Osteoblast (primary cell): ENCODE measurements around the gene MAT2B. TPM values are rescaled to one million over a fixed set of nuclear protein-coding genes. Genes with fewer than 3 reads are reported as not detected.

Source experiments
- DNase-seq: peaks from one replicate; pipeline ENCODE4 v3.0.0; 2011; ENCODE audit warnings: low spot score, mixed read lengths; ENCODE audit not compliant: insufficient read length; ENCODE audit errors: missing footprints
- H2AFZ ChIP-seq: 2 replicates; pipeline ENCODE4 v1.6.0; 2011; ENCODE audit warnings: mild to moderate bottlenecking, low read length
- H3K27ac ChIP-seq: 2 replicates; pipeline ENCODE4 v1.5.1; 2011; ENCODE audit warnings: mild to moderate bottlenecking, low read depth, low read length, moderate library complexity
- H3K27me3 ChIP-seq: 2 replicates; pipeline ENCODE4 v1.6.0; 2012; ENCODE audit warnings: mild to moderate bottlenecking, control low read depth, inconsistent platforms, low read length, moderate library complexity; ENCODE audit not compliant: insufficient read depth
- H3K36me3 ChIP-seq: 2 replicates; pipeline ENCODE4 v1.5.1; 2011; ENCODE audit warnings: mild to moderate bottlenecking, low read length, control low read depth, moderate library complexity; ENCODE audit not compliant: insufficient read depth
- H3K4me1 ChIP-seq: 2 replicates; pipeline ENCODE4 v1.5.1; 2011; ENCODE audit warnings: mild to moderate bottlenecking, low read length, control low read depth, moderate library complexity; ENCODE audit not compliant: insufficient read depth
- H3K4me2 ChIP-seq: 2 replicates; pipeline ENCODE4 v1.6.0; 2011; ENCODE audit warnings: mild to moderate bottlenecking, low read length; ENCODE audit not compliant: insufficient read depth
- H3K4me3 ChIP-seq: fragments of 200-600 bp; sonication (generic); 3 replicates; pipeline ENCODE4 v1.5.1; 2012; ENCODE audit warnings: mild to moderate bottlenecking, low read length, inconsistent platforms; ENCODE audit not compliant: insufficient read depth
- H3K79me2 ChIP-seq: 2 replicates; pipeline ENCODE4 v1.6.0; 2012; ENCODE audit warnings: mild to moderate bottlenecking, low read length, control low read depth, inconsistent platforms; ENCODE audit not compliant: insufficient read depth
- H3K9me3 ChIP-seq: 2 replicates; pipeline ENCODE4 v1.5.1; 2011; ENCODE audit warnings: low read depth, low read length, control low read depth
- H4K20me1 ChIP-seq: 2 replicates; pipeline ENCODE4 v1.6.0; 2012; ENCODE audit warnings: mild to moderate bottlenecking, low read length, control low read depth; ENCODE audit not compliant: insufficient read depth
- CTCF ChIP-seq: IDR thresholded peaks from 2 replicates; pipeline ENCODE4 v1.5.1; 2011; ENCODE audit warnings: mild to moderate bottlenecking, low read depth, low read length, moderate library complexity; ENCODE audit errors: extremely low read depth
- total RNA-seq: library from RNA; depleted of rRNA; stranded (reverse); fragments of >200 nt; gene quantifications from 2 replicates; pipeline ENCODE4 v1.2.3, GENCODE V29; 2012

Gene MAT2B
- total RNA-seq, 1 donor: 46.7 TPM

GRCh38 chr5:163478982-163479271 is 26.5 kb upstream of the MAT2B start:
- Histone ChIP-seq H3K36me3 (peaks cover 9% of the 10 kb centered on the region), H3K4me1 (peaks cover 12% of the 10 kb centered on the region), H3K9me3 (no peaks in the 10 kb centered on the region), H3K4me3 (no peak overlapping the region), H2AFZ (no peak overlapping the region), H3K27ac (peak overlapping the region; percentile 44), H3K4me2 (peak overlapping the region; percentile 5), H3K79me2 (no peaks in the 10 kb centered on the region), H4K20me1 (no peaks in the 10 kb centered on the region), H3K27me3 (no peaks in the 10 kb centered on the region)
- no peak for TF ChIP-seq CTCF
- DNase-seq: no peak

DNA sequence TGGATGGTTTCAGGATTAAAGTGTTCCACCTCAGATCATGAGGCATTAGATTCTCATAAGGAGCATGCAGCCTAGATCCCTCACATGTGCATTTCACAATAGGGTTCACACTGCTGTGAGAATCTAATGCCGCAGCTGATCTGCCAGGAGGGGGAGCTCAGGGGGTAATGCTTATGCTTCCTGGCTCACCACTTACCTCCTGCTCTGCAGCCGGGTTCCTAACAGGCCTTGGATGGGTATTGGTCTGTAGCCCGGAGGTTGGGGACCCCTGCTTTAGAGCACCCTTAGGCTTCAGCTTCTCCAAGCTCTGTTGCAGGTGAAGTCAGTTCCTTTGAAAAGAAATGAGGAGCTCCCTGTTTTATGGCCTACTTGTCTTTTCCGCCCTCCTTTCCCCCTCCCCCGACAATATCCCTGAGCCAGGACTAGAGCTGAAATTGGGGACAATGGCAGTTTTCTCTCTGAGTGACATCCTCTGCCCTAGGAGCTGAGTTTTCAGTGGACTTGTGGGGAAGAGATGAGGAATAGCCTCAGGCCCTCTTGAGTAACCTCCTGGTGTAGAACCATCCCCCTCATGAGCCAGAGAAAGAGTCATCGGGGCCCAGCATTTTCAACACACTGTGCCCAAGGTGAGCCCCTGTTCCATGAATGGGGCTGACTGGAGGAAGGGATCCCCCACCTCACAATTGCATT is 16.2 kb upstream of the MAT2B start:
- no peaks in the 10 kb centered on the region for H3K9me3 ChIP-seq
- no peaks in the 10 kb centered on the region for H3K4me1 ChIP-seq
- no peaks in the 10 kb centered on the region for H3K27me3 ChIP-seq
- TF ChIP-seq CTCF: peak; percentile 30
- DNase-seq: no peak
- peaks cover 7% of the 10 kb centered on the region for H3K36me3 ChIP-seq
- H3K79me2 ChIP-seq: no peaks in the 10 kb centered on the region
- no peaks in the 10 kb centered on the region for H4K20me1 ChIP-seq
- H3K27ac ChIP-seq: no peak overlapping the region
- no peak overlapping the region for H3K4me2 ChIP-seq
- H2AFZ ChIP-seq: peak overlapping the region; percentile 28
- no peak overlapping the region for H3K4me3 ChIP-seq

DNA sequence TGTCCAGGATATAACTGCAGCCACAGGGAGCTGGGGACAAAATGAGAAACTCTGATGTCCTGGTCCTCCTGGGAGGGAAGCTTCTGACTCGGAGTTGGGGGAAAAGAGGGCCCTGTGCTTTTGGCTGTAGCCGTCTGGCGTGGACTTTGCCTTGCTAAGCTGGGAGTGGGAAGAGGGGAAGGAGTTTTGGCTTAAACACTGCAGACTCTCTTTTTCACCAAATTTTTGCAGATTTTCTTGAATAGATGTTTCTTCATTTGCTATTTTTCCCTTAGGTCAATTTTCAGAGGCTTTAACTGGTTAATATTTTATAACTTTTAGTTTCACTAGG is 15.7 kb upstream of the MAT2B start:
- DNase-seq: no peak
- H2AFZ ChIP-seq: peak overlapping the region; percentile 28
- no peaks in the 10 kb centered on the region for H4K20me1 ChIP-seq
- TF ChIP-seq CTCF: no peak
- H3K9me3 ChIP-seq: no peaks in the 10 kb centered on the region
- no peak overlapping the region for H3K27ac ChIP-seq
- H3K4me2 ChIP-seq: no peak overlapping the region
- H3K27me3 ChIP-seq: no peaks in the 10 kb centered on the region
- no peaks in the 10 kb centered on the region for H3K4me1 ChIP-seq
- H3K36me3 ChIP-seq: peaks cover 7% of the 10 kb centered on the region
- no peaks in the 10 kb centered on the region for H3K79me2 ChIP-seq
- H3K4me3 ChIP-seq: no peak overlapping the region

DNA sequence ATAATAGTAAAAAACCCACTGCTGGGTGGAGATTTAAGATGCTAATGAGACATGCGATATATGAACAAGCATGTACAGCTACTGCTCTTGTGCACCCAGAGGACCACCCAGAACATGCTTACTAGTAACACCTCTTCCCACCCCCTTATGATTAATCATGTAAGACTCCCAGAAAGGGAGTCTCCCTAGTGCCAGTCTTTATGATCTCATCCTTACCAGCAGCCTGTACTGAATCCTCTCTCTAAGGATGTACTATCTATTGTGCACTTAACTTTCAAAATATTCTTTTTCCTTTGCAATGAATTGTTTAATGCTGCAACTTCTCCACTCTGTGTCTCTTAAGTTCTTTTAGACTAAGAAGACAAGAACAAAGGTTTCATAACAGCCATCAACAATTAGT is 9.1 kb upstream of the MAT2B start:
- no peak overlapping the region for H3K4me2 ChIP-seq
- H3K27me3 ChIP-seq: no peaks in the 10 kb centered on the region
- no peak overlapping the region for H3K4me3 ChIP-seq
- H2AFZ ChIP-seq: no peak overlapping the region
- DNase-seq: peak; percentile 62
- H4K20me1 ChIP-seq: no peaks in the 10 kb centered on the region
- peaks cover 2% of the 10 kb centered on the region for H3K36me3 ChIP-seq
- H3K9me3 ChIP-seq: no peaks in the 10 kb centered on the region
- peaks cover 4% of the 10 kb centered on the region for H3K4me1 ChIP-seq
- no peak for TF ChIP-seq CTCF
- no peak overlapping the region for H3K27ac ChIP-seq
- H3K79me2 ChIP-seq: no peaks in the 10 kb centered on the region
